ENCODE data around the gene MIPEP. TPM values are rescaled to one million over a fixed set of nuclear protein-coding genes. Genes with fewer than 3 reads are reported as not detected.

Gene MIPEP
- polyA plus RNA-seq, 1 donor (not counting 4 experiments of a cell fraction or from before 2014, with no cell fraction given), result 35.0 TPM

DNA sequence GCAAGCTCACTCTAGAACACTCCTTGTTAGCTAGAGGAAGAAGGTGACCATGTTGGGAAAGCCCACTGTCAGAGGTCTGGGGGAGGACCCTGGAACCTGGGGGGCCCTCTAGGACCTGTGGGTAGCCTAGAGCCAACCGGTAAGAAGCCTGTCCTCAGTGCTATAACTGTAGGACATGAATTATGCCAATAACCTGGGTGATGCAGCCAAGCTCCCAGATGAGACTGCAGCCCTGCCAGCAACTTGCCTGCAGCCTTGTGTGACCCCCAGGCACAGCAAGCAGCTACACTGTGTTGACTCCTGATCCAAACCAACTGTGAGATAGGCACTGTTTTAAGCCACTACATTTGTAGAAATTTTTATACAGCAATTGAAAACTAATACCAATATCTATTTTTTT is 122.3 kb downstream of the MIPEP start:
- no peak overlapping the region for H3K4me3 ChIP-seq (ENCODE audit: control insufficient read depth in 2 of 3, extremely low read depth in 1 of 3, insufficient read depth in 2 of 3, low read depth in 1 of 3, low read length in 3 of 3)
- no peak for TF ChIP-seq EZH2 (IDR thresholded peaks at IDR 0.05; ENCODE audit: low read length)
- TF ChIP-seq, protein P1, sequence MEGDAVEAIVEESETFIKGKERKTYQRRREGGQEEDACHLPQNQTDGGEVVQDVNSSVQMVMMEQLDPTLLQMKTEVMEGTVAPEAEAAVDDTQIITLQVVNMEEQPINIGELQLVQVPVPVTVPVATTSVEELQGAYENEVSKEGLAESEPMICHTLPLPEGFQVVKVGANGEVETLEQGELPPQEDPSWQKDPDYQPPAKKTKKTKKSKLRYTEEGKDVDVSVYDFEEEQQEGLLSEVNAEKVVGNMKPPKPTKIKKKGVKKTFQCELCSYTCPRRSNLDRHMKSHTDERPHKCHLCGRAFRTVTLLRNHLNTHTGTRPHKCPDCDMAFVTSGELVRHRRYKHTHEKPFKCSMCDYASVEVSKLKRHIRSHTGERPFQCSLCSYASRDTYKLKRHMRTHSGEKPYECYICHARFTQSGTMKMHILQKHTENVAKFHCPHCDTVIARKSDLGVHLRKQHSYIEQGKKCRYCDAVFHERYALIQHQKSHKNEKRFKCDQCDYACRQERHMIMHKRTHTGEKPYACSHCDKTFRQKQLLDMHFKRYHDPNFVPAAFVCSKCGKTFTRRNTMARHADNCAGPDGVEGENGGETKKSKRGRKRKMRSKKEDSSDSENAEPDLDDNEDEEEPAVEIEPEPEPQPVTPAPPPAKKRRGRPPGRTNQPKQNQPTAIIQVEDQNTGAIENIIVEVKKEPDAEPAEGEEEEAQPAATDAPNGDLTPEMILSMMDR (optimal IDR thresholded peaks at IDR 0.05 in 1 of 3, IDR thresholded peaks at IDR 0.05 in 1 of 3, conservative IDR thresholded peaks at IDR 0.05 in 1 of 3; ENCODE audit: extremely low read depth in 1 of 3, insufficient read depth in 2 of 3, low read length in 3 of 3), result no peak
- DNase-seq (ENCODE audit: low read depth, low spot score) (no peak), FAIRE-seq (no peak)
- H4K20me1 ChIP-seq (ENCODE audit: control insufficient read depth, extremely low read depth, insufficient read depth, low read length), result no peaks in the 10 kb centered on the region
- peaks cover 0 to 1% of the 10 kb centered on the region in 2 experiments for H3K36me3 ChIP-seq (ENCODE audit: control insufficient read depth in 2 of 2, extremely low read depth in 1 of 2, insufficient read depth in 2 of 2, low read length in 2 of 2)
- H3K27ac ChIP-seq (ENCODE audit: control insufficient read depth, insufficient read depth, low read length), result no peak overlapping the region
- H3K9ac ChIP-seq (ENCODE audit: control insufficient read depth, extremely low read depth, insufficient read depth, low read length), result no peak overlapping the region
- H3K9me1 ChIP-seq (ENCODE audit: control insufficient read depth, extremely low read depth, insufficient read depth, low read length), result no peaks in the 10 kb centered on the region
- H2AFZ ChIP-seq (ENCODE audit: control insufficient read depth, low read length), result no peak overlapping the region
- peaks cover 19% of the 10 kb centered on the region for H3K4me1 ChIP-seq (ENCODE audit: control insufficient read depth, extremely low read depth, insufficient read depth, low read length)
- no peaks in the 10 kb centered on the region for H3K27me3 ChIP-seq (ENCODE audit: control insufficient read depth, extremely low read depth, insufficient read depth, low read length)
- H3K79me2 ChIP-seq (ENCODE audit: control insufficient read depth, insufficient read depth, low read length), result no peaks in the 10 kb centered on the region
- H3K4me2 ChIP-seq (ENCODE audit: control insufficient read depth, extremely low read depth, insufficient read depth, low read depth, low read length), result no peak overlapping the region
- no peaks in the 10 kb centered on the region for H3K9me3 ChIP-seq (ENCODE audit: control insufficient read depth, low read depth, low read length)
- dilution Hi-C loops (cut with MboI; ENCODE audit: extremely low pct_ligation_motif_present, low sequenced_read_pairs), result no loop called here

DNA sequence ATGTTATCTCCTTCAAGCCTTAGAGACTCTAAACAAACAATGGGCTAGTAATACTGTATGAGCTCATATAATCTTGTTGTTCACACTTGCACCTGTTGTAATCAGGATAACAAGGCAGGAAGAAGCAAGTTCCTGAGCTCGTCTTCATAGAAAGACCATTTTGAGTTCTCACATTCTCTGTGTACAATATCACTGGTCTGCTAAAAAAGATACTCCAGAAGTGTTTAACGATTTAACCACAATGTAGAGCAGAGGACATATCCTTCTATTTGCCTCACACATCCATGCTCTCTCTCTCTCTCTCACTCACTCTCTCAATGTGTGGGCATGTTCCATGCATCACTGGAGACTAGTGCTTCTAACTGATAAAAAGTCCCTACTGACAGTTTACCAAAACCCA is 122.9 kb downstream of the MIPEP start:
- Histone ChIP-seq H3K4me2 (ENCODE audit: control insufficient read depth, extremely low read depth, insufficient read depth, low read depth, low read length) (no peak overlapping the region), H3K9ac (ENCODE audit: control insufficient read depth, extremely low read depth, insufficient read depth, low read length) (no peak overlapping the region), H3K4me1 (ENCODE audit: control insufficient read depth, extremely low read depth, insufficient read depth, low read length) (peaks cover 13% of the 10 kb centered on the region), H3K36me3 (ENCODE audit: control insufficient read depth in 2 of 2, extremely low read depth in 1 of 2, insufficient read depth in 2 of 2, low read length in 2 of 2) (peaks cover 0 to 1% of the 10 kb centered on the region in 2 experiments), H3K9me1 (ENCODE audit: control insufficient read depth, extremely low read depth, insufficient read depth, low read length) (no peaks in the 10 kb centered on the region), H3K4me3 (ENCODE audit: control insufficient read depth in 2 of 3, extremely low read depth in 1 of 3, insufficient read depth in 2 of 3, low read depth in 1 of 3, low read length in 3 of 3) (no peak overlapping the region), H3K9me3 (ENCODE audit: control insufficient read depth, low read depth, low read length) (no peaks in the 10 kb centered on the region), H2AFZ (ENCODE audit: control insufficient read depth, low read length) (no peak overlapping the region), H3K27ac (ENCODE audit: control insufficient read depth, insufficient read depth, low read length) (no peak overlapping the region), H3K79me2 (ENCODE audit: control insufficient read depth, insufficient read depth, low read length) (no peaks in the 10 kb centered on the region), H3K27me3 (ENCODE audit: control insufficient read depth, extremely low read depth, insufficient read depth, low read length) (no peaks in the 10 kb centered on the region), H4K20me1 (ENCODE audit: control insufficient read depth, extremely low read depth, insufficient read depth, low read length) (no peaks in the 10 kb centered on the region)
- DNase-seq (ENCODE audit: low read depth, low spot score) (no peak), FAIRE-seq (peak; percentile 68)
- no peak for TF ChIP-seq EZH2 (IDR thresholded peaks at IDR 0.05; ENCODE audit: low read length)
- TF ChIP-seq, protein P1 (optimal IDR thresholded peaks at IDR 0.05 in 1 of 3, IDR thresholded peaks at IDR 0.05 in 1 of 3, conservative IDR thresholded peaks at IDR 0.05 in 1 of 3; ENCODE audit: extremely low read depth in 1 of 3, insufficient read depth in 2 of 3, low read length in 3 of 3), result no peak
- dilution Hi-C loops (cut with MboI; ENCODE audit: extremely low pct_ligation_motif_present, low sequenced_read_pairs), result no loop called here
